Keratinocyte (primary cell): ENCODE data around the gene SQOR. TPM values are rescaled to one million over a fixed set of nuclear protein-coding genes. Genes with fewer than 3 reads are reported as not detected.

Experiments used
- DNase-seq: peaks from one replicate; pipeline ENCODE4 v3.0.0-alpha.2; 2011; ENCODE audit warnings: low read depth, missing footprints, low spot score
- FAIRE-seq: peaks from 2 replicates; lab custom pipeline; 2011; peaks lifted over from hg19 to GRCh38; lab: Jason Lieb, UNC
- H2AFZ ChIP-seq: 2 replicates; pipeline ENCODE4 v1.6.0; 2012; ENCODE audit warnings: low read length, control low read depth, inconsistent platforms; ENCODE audit not compliant: control insufficient read depth
- H3K27ac ChIP-seq: 2 replicates; pipeline ENCODE4 v1.5.1; 2011; ENCODE audit warnings: low read length; ENCODE audit not compliant: control insufficient read depth, insufficient read depth
- H3K27me3 ChIP-seq: 3 replicates; pipeline ENCODE4 v1.6.0; 2011; ENCODE audit warnings: low read length; ENCODE audit not compliant: control insufficient read depth, insufficient read depth; ENCODE audit errors: extremely low read depth
- H3K36me3 ChIP-seq, 2 experiments: 2 replicates in 1 of 2; 3 replicates in 1 of 2; pipeline ENCODE4 v1.5.1; 2011; ENCODE audit warnings: low read length in 2 of 2, mild to moderate bottlenecking in 1 of 2; ENCODE audit not compliant: control insufficient read depth in 2 of 2, insufficient read depth in 2 of 2; ENCODE audit errors: extremely low read depth in 1 of 2
- H3K4me1 ChIP-seq: 3 replicates; pipeline ENCODE4 v1.5.1; 2011; ENCODE audit warnings: low read length; ENCODE audit not compliant: control insufficient read depth, insufficient read depth; ENCODE audit errors: extremely low read depth
- H3K4me2 ChIP-seq: 3 replicates; pipeline ENCODE4 v1.6.0; 2011; ENCODE audit warnings: low read depth, low read length; ENCODE audit not compliant: control insufficient read depth, insufficient read depth; ENCODE audit errors: extremely low read depth
- H3K4me3 ChIP-seq, 3 experiments: fragments of 200-600 bp in 1 of 3; sonication (generic) in 1 of 3; 2 replicates in 2 of 3; 3 replicates in 1 of 3; pipeline ENCODE4 v1.5.1; 2011 to 2016; ENCODE audit warnings: low read length in 3 of 3, mild to moderate bottlenecking in 3 of 3, control low read depth in 2 of 3, inconsistent platforms in 1 of 3, low read depth in 1 of 3, mixed read lengths in 1 of 3, mixed run types in 1 of 3, moderate library complexity in 1 of 3; ENCODE audit not compliant: control insufficient read depth in 2 of 3, insufficient read depth in 2 of 3; ENCODE audit errors: extremely low read depth in 1 of 3
- H3K79me2 ChIP-seq: 2 replicates; pipeline ENCODE4 v1.6.0; 2012; ENCODE audit warnings: low read length; ENCODE audit not compliant: control insufficient read depth, insufficient read depth
- H3K9ac ChIP-seq: 3 replicates; pipeline ENCODE4 v1.6.0; 2011; ENCODE audit warnings: low read length; ENCODE audit not compliant: control insufficient read depth, insufficient read depth; ENCODE audit errors: extremely low read depth
- H3K9me1 ChIP-seq: 3 replicates; pipeline ENCODE4 v1.6.0; 2011; ENCODE audit warnings: low read length; ENCODE audit not compliant: control insufficient read depth, insufficient read depth; ENCODE audit errors: extremely low read depth
- H3K9me3 ChIP-seq: 2 replicates; pipeline ENCODE4 v1.5.1; 2012; ENCODE audit warnings: low read depth, low read length; ENCODE audit not compliant: control insufficient read depth
- H4K20me1 ChIP-seq: 3 replicates; pipeline ENCODE4 v1.6.0; 2011; ENCODE audit warnings: low read length; ENCODE audit not compliant: control insufficient read depth, insufficient read depth; ENCODE audit errors: extremely low read depth
- CTCF ChIP-seq, 3 experiments: IDR thresholded peaks in 1 of 3; conservative IDR thresholded peaks in 1 of 3; optimal IDR thresholded peaks in 1 of 3; 2 replicates in 2 of 3; 3 replicates in 1 of 3; pipeline versions ENCODE3 to v1.5.1; 2011; ENCODE audit warnings: low read length in 3 of 3, mild to moderate bottlenecking in 3 of 3, moderate library complexity in 2 of 3, control low read depth in 1 of 3, inconsistent platforms in 1 of 3; ENCODE audit not compliant: insufficient read depth in 2 of 3; ENCODE audit errors: extremely low read depth in 1 of 3
- EZH2 ChIP-seq: IDR thresholded peaks from one replicate; pipeline ENCODE4 v1.6.1; 2012; ENCODE audit warnings: inconsistent platforms, mild to moderate bottlenecking, low read length, moderate library complexity
- dilution Hi-C: fragments of 300-500 bp; cut with MboI; formaldehyde crosslinking; loops from one replicate; pipeline ENCODE4 v1.7.0; 2020; ENCODE audit warnings: low sequenced_read_pairs; ENCODE audit not compliant: extremely low pct_ligation_motif_present
- polyA plus RNA-seq, 5 experiments: library from polyadenylated mRNA; depleted of rRNA in 3 of 5; stranded (reverse) in 3 of 5; stranded (forward) in 1 of 5; unstranded in 1 of 5; fragments of >200 nt; gene quantifications; 1 replicate in 1 of 5; 2 replicates in 3 of 5; 3 replicates in 1 of 5; pipeline versions ENCODE4 v1.2.1 to v1.2.3, GENCODE V29; 2011 to 2012; ENCODE audit warnings: missing spikeins in 2 of 5, low read depth in 1 of 5, low replicate concordance in 1 of 5

The SQOR gene
- polyA plus RNA-seq, 1 donor (not counting 4 experiments of a cell fraction or from before 2014, with no cell fraction given): 140 TPM

DNA sequence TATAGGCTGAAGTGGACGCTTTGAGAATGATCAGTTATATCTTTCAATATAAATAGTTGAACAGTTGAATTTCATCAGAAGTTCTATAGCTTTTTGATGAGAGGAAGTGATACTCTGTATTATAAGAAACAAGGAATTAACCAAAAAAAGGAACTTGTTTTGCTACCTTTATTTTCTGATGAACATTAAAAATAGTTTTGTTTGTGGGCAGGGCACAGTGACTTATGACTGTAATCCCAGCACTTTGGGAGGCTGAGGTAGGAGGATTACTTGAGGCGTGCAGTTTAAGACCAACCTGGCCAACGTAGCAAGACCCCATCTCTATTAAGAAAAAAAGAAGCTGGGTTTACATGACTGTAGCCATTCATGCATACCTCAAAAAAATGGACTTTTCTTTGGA lies 30.9 kb upstream of the SQOR start:
- no peak overlapping the region for H3K4me3 ChIP-seq
- no peaks in the 10 kb centered on the region for H3K79me2 ChIP-seq
- dilution Hi-C loops: no loop called here
- no peak overlapping the region for H3K9ac ChIP-seq
- DNase-seq (no peak), FAIRE-seq (no peak)
- no peak overlapping the region for H2AFZ ChIP-seq
- H3K4me1 ChIP-seq: no peaks in the 10 kb centered on the region
- TF ChIP-seq CTCF (optimal IDR thresholded peaks at IDR 0.05 in 1 of 3, IDR thresholded peaks at IDR 0.05 in 1 of 3, conservative IDR thresholded peaks at IDR 0.05 in 1 of 3; ENCODE audit: extremely low read depth in 1 of 3, insufficient read depth in 2 of 3, low read length in 3 of 3) (no peak), EZH2 (no peak)
- H3K9me1 ChIP-seq: no peaks in the 10 kb centered on the region
- no peaks in the 10 kb centered on the region for H3K27me3 ChIP-seq
- no peak overlapping the region for H3K27ac ChIP-seq
- peaks cover 0 to 6% of the 10 kb centered on the region in 2 experiments for H3K36me3 ChIP-seq
- no peak overlapping the region for H3K4me2 ChIP-seq
- no peaks in the 10 kb centered on the region for H3K9me3 ChIP-seq
- H4K20me1 ChIP-seq: no peaks in the 10 kb centered on the region

DNA sequence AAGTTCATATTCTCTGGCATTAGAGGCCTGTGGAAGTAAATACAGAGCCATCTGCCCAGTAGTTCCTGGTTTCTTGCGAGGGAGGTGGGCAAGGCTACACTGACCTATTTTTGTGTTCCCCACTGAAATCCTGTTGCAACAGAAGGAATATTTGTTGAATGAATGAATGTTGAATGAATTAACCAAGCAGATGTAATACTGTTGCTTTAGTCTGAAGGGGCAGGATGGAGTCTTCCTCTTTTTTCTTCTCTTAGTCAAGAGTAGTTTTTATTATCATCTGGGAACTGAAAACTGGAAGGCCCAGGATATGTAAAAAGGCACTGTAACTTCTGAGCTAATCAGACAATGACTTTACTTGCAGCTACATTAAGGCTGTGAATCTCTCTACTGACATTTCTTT lies 30.5 kb upstream of the SQOR start:
- no peaks in the 10 kb centered on the region for H3K4me1 ChIP-seq
- H4K20me1 ChIP-seq: no peaks in the 10 kb centered on the region
- H3K9me3 ChIP-seq: no peaks in the 10 kb centered on the region
- no peak for FAIRE-seq
- no peak overlapping the region for H3K4me2 ChIP-seq
- no peaks in the 10 kb centered on the region for H3K9me1 ChIP-seq
- no peak overlapping the region for H3K4me3 ChIP-seq
- no peak overlapping the region for H3K27ac ChIP-seq
- peaks cover 0 to 6% of the 10 kb centered on the region in 2 experiments for H3K36me3 ChIP-seq
- no peaks in the 10 kb centered on the region for H3K79me2 ChIP-seq
- no peak overlapping the region for H3K9ac ChIP-seq
- dilution Hi-C loops: no loop called here
- no peak overlapping the region for H2AFZ ChIP-seq
- H3K27me3 ChIP-seq: no peaks in the 10 kb centered on the region
- no peak for DNase-seq
- TF ChIP-seq CTCF (optimal IDR thresholded peaks at IDR 0.05 in 1 of 3, IDR thresholded peaks at IDR 0.05 in 1 of 3, conservative IDR thresholded peaks at IDR 0.05 in 1 of 3; ENCODE audit: extremely low read depth in 1 of 3, insufficient read depth in 2 of 3, low read length in 3 of 3) (no peak), EZH2 (no peak)
